NCI-H1092 (cell line): ENCODE results near the gene LMF1.
"Not testable (repeated sequence)": the region's sequence is repeated elsewhere in the genome, so short reads cannot be mapped to it uniquely, and the experiment has no call there.

ENCODE experiments used
- DNase-seq: peaks from one replicate; lab custom pipeline; 2025; lab: John Stamatoyannopoulos, UW

The LMF1 gene

GRCh38 chr16:948767-949166 is 22.0 kb downstream of the LMF1 start:
- not testable (repeated sequence) for DNase-seq

GRCh38 chr16:947922-948303 is 22.9 kb downstream of the LMF1 start:
- DNase-seq: not testable (repeated sequence)

- no peak for DNase-seq
These were observed 23.4 kb downstream of the LMF1 start for GRCh38 chr16:947255-947921.

- no peak for DNase-seq
These were observed 24.8 kb downstream of the LMF1 start for GRCh38 chr16:946048-946395.

GRCh38 chr16:945271-946047 is 25.3 kb downstream of the LMF1 start:
- no peak for DNase-seq

- DNase-seq: no peak
These were observed 26.8 kb downstream of the LMF1 start for GRCh38 chr16:943971-944370.

- DNase-seq: no peak
These were observed 28.2 kb downstream of the LMF1 start for GRCh38 chr16:942436-943060.

GRCh38 chr16:939941-940340 is 30.8 kb downstream of the LMF1 start:
- no peak for DNase-seq

- DNase-seq: no peak
These were observed 31.5 kb downstream of the LMF1 start for GRCh38 chr16:939311-939710.

- DNase-seq: no peak
These were observed 32.0 kb downstream of the LMF1 start for GRCh38 chr16:938752-939151.

- no peak for DNase-seq
These were observed 32.6 kb downstream of the LMF1 start for GRCh38 chr16:938136-938535.

GRCh38 chr16:937723-938122 is 33.1 kb downstream of the LMF1 start:
- no peak for DNase-seq

GRCh38 chr16:937311-937710 is 33.5 kb downstream of the LMF1 start:
- no peak for DNase-seq

- DNase-seq: no peak
These were observed 35.1 kb downstream of the LMF1 start for GRCh38 chr16:935684-936083.

- DNase-seq: no peak
These were observed 36.6 kb downstream of the LMF1 start for GRCh38 chr16:934178-934577.

- no peak for DNase-seq
These were observed 37.2 kb downstream of the LMF1 start for GRCh38 chr16:933581-933980.

GRCh38 chr16:932831-933330 is 37.9 kb downstream of the LMF1 start:
- DNase-seq: no peak

- no peak for DNase-seq
These were observed 38.9 kb downstream of the LMF1 start for GRCh38 chr16:931626-932500.

GRCh38 chr16:931171-931570 is 39.6 kb downstream of the LMF1 start:
- no peak for DNase-seq

GRCh38 chr16:930511-930910 is 40.3 kb downstream of the LMF1 start:
- DNase-seq: no peak

- DNase-seq: no peak
These were observed 40.7 kb downstream of the LMF1 start for GRCh38 chr16:930076-930475.
